GM19238 (cell line): ENCODE measurements around the gene SH2D2A.

Experiments
- DNase-seq: peaks from one replicate; pipeline ENCODE4 v3.0.0; 2011; ENCODE audit warnings: low spot score; ENCODE audit not compliant: insufficient read length

Gene SH2D2A

DNA sequence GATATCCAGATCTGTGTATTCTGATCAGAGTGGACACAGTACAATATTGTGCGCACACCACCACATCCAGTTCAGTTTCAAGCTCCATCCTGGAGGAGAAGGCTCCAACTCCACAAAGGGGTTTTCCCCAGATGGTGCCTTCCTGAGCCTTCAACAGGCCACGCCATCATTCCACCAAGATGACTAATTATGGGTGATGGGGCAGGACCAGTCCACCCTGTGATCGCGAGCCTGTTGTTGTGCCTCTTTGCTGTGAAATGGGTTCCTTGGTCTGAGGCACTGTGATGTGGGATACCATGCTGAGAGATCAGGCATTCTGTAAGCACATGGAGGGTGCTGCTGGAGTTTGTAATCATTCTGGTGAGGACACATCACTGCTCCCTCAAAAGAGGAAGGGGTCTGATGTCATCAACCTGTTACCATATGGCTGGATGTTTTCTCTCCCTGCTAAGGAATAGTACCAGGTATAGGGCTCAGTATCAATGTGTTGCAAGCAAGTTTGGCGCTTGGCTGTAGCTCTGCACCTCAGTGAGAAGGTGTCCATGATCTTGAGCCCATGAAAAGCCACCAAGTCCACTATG is 6.7 kb upstream of the SH2D2A start:
- DNase-seq: no peak

DNA sequence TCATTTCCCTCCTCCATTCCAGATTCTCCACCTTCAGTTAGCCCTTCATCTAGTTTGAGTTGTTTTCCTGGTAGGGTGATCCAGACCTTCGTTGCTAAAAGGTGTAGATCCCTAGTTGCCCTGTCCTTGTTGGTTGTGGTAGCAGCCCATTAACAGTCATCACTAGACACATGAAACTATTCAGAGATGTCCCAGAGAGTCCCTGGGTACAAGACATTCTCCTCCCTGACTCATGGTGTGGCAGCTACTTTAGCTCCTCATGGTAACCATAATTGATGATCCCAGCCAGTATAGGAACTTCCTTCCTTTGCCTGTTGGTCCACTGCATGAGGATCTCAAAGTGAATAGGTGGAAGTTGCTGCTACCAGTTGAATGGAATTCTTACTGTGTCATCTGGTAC is 6.0 kb upstream of the SH2D2A start:
- no peak for DNase-seq

DNA sequence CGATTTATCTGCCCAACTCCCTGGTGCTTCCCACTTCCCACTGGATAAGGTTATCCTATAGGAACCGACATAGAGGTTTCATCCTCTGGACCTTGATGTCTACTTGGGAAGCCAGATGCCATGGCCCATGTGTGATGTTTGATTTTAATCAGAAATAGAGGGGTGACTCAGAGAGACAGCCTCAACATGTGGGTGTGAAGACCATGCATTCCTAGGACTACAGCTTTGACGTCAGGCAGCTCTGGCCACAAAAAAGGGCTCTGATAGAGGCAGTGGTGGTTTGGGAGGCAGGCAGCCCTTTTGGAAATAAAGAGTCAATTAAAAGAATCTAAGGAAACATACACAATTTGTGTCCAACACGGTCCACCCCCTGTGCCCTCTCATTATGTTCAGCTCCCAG is 5.2 kb upstream of the SH2D2A start:
- DNase-seq: no peak

DNA sequence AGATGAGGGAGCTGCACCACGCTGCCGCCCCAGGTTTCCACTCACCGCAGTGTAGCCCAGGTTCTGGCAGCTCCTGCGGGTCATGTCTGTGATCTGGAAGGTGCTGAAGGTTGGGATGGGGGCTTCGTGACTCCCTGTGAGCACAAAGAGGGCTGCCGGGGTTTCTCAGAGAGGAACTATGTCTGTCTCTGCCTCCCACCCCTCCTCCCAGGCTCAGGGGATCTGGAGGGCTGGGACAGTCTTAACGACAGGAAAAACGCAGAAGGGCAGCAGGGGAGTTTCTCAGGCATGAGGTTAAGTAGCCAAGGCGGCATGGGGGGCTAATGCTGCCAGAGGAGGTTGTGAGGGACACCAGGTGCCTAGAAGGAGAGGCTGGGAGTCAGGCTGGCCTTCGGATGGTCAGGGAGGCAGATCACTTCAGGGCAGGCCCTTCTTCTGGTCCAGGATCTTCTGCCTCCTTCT is 656 bp downstream of the SH2D2A start:
- DNase-seq: no peak

DNA sequence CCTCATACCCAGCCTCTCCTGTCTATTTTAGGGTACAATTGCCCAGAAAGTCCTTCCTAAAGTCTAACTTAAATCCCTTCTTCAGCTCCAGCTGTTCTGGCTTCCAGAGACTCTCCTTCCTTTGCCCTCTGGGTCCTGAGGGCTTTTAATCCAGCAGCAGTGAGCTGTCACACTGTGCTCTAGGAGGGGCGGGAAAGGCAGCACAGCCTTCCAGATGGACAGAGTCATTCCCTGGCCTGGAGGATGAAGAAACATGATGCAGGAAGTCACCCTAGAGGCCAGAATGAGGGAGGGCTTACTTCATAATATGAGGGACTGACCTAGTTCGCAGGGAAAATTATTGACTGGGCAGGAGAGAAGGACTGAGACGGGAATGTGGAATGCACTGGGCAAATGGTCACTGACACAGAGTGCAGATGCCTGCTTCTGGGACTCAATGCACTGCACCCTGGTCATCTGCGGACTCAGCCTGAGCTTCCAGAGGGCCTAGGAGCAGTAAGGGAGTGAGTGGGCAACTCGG is 1.3 kb downstream of the SH2D2A start:
- no peak for DNase-seq

DNA sequence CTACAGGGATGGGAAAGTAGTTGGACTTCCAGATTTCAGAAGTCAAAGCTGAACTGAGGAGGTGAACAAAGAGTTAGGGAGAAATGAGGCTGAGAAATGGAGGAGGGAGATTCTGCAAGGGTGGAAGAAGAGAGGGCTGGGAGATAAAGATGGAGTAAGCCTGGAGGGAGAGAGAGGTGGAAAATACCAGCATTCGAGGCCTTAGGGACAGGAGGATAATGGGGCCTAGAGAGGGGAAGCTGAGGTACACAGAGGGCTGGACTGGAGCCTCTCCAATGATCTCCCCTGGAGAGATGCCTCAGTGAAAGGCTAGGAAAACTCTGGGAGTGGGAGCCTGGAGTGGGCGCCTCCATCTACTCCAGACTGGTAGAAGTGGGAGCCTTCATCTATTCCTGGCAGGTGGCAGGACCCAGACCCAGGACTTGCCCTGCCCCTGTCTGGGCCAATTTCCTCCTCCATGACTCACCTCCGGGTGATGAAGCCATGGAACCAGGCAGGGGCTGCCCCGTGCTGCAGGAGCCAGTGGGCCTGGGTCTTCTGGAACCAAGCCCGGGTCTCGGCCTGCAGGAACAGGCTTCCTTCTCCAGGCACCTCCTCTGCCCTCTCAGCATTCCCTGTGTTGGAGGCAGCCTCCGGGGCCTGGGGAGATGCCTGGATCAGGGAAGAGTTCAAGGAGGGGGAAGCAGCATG is 1.9 kb downstream of the SH2D2A start:
- no peak for DNase-seq

DNA sequence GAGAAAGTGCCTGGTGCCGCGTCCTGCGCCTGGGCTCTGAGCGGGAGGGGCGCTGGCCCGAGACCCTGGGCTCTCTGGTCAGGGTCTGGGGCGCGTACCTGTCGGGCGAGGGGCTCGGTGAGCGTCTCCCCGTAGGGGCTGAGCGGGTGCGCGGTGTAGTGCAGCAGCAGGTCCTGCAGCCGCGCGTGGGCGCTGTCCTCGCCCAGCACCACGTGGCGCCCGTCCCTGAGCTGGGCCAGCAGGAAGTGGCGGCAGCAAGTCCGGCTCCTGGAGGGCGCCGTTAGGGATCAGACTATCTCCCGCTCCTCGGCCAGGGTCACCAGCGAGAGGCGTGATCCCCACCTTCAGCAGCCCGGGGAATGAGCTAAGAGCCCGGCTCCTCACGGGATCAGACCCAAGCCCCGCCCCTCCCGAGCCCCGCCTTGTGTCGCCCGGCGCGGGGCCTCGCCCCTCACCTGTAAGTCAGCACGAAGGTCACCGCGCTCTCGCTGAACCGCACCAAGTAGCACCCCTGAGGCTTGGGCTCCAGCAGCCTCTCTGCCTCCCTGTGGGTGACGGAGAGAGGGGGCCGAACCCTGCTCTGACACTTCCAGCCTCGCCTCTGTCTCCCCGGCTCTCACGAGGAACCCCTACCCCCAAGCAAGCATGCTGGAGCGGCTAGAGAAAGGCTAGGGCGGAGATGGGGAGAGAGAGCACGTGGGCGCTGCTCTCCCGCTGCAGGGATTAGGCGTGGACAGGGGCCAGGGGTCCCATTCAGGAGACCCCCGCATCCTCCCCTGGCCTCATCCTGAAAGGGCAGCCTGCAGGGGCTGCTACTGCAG is 2.7 kb downstream of the SH2D2A start:
- peak; percentile 63 for DNase-seq

DNA sequence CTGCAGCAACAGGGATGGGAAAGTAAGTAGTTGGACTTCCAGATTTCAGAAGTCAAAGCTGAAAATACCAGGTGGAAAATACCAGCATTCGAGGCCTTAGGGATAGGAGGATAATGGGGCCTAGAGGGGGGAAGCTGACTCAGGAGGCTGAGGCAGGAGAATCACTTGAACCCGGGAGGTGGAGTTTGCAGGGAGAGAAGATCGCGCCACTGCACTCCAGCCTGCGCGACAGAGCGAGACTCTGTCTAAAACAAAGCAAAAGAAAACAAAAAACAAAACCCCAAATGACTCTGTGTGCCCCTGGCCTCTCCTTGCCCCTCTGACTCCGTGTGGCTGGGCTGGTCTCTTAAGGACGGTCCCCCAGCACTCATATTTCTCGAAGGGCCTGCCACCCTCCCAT is 3.4 kb downstream of the SH2D2A start:
- DNase-seq: no peak

DNA sequence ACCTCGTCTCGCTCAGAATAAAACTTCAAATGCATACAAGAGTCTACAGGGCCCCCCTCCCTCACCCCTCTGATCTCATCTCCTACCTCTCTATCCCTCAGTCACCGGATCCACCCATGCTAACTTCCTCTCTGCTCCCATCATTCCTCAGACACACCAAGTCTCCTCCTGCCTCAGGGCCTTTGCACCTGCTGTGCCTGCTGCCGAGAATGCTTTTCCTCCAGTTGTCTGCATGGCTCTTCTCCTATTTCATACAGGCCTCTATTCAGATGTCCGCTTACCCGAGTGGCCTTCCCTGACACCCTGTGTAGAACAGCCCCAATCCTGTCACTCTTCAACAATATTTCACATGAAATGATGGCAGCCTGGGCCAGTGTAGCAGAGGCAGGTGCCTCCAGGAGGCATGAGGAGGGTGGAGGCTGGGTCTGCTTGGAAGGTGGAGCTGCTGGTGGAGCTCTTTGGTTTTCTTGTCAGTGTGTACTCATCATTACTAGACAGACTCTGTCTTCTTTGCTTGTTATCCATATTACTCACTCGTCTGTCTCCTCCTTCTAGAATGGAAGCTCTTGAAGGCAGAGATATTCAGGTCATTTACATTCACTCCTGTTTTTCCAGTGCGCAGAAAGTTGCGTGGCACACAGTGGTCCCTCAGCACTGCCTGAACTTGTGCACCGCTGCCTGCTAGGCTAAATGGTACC is 4.2 kb downstream of the SH2D2A start:
- DNase-seq: no peak

DNA sequence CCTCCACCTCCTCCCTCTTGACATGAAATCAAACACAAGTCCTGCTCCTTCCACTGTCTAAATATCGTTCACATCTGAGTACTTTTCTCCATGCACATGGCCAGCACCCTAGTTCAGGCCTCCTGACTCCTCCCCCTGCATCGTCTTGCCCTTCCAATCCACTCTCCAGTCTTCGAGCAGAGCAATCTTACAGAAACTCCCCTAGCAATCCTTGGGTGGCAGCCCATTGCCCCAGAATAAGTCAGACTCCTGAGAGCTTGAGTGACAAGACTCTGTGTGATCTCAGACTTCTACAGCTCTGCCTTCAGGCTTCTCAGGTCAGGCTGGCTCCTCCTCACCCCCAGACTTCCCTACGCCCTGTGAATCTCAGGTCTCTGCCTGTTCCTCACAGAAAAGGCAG is 5.5 kb downstream of the SH2D2A start:
- no peak for DNase-seq

DNA sequence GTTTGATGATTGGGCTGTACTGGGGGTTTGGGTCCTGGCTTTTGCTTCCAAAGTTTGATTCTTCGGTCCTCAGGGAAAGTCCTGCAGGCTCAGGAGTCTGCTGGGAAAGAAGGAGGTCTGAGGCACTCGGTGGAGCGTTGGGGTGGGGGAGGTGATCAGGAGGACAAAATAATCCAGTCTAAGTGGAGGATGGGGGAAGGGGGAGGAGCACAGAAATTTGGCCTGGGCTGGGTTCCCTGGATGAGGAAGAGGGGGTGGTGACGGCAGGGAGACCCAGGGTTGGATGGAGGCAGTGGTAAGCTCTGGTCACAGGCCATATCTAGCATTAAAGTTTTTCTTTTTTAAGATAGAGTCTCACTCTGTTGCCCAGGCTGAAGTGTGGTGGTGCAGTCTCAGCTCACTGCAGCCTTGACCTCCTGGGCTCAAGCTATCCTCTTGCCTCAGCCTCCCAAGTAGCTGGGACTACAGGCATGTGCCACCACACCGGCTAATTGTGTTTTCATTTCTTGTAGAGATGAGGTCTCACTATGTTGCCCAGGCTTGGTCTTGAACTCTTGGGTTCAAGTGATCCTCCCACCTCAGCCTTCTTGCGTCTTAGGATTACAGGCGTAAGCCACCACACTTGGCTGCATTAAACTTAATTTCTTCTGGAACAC is 6.8 kb downstream of the SH2D2A start:
- DNase-seq: no peak

DNA sequence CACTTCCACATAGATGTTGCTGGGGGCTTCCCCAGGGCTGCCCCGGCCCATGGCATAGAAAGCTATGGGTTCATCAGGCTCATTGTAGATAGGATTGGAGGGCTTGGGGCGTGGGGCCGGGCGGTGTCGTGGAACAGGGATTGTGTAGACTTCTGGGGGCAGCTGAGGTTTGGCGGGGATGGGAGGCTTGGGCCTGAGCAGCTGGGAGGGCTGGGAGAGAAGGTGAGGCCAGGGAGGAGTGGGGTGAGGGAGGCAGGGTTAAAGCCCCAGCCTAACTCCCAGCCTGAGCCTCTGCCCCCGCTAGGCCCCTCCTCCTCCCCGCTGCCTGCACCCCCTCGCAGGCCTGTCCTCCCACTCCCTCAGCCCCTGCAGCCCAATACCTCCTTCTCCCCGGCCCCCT is 7.4 kb downstream of the SH2D2A start:
- DNase-seq: no peak

DNA sequence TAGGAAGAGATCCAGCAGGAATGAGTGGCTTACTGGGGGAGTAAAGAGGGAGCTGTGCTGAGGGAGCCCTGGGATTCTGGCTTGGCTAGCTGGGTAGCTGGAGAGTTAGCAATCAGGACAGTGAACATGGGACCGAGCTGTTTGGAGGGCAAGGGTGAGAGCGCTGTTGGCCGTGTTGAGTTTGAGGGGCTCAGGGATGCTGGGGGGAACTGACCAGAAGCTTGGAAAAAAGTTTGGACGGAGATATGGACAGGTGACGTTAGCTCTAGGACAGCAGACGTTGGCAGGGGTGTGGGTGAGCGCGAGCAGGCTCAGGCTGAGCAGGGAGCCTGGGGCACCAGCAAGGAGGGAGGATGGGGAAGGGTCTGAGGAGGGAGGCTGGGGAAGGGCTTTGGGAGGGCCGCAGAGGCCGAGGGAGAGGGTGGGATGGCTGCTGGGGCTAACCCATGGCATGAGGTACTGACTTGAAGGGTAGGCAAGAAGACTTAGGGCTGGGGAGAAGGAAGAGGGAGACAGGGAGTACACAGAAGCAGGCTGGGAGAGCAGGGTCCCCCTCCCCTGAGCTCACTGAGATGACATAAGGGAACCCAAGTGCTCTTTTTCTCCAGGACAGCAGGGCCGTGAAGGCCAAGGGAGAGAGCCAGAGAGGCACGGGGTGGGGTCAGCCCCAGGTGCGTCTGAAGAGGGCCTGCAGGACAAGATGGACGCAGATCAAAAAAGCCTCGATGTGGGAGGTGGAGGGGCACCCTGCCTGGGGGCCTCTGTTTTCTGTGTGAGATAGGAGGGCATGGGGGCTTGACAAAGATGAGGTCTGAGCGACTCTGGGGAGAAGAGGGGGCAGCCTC is 8.2 kb downstream of the SH2D2A start:
- no peak for DNase-seq

DNA sequence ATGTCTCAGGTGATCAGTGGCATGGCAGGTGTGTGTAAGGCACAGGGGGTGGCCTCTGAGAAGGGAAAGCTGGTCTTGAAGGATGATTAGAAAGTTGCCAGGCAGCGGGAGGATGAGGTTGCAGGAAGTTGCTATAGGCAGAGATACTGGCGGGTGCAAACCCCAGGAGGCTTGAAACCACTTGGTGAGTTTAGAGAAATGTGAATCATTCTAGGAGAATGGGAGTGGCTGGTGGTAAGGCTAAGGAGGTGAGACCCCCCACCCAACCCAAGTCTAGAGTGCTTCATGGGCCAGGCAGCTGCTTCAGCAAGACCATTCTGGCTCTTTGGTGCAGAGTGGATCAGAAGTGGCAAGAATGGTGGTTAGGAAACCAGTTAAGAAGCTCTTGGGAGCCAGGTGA is 9.0 kb downstream of the SH2D2A start:
- DNase-seq: no peak

DNA sequence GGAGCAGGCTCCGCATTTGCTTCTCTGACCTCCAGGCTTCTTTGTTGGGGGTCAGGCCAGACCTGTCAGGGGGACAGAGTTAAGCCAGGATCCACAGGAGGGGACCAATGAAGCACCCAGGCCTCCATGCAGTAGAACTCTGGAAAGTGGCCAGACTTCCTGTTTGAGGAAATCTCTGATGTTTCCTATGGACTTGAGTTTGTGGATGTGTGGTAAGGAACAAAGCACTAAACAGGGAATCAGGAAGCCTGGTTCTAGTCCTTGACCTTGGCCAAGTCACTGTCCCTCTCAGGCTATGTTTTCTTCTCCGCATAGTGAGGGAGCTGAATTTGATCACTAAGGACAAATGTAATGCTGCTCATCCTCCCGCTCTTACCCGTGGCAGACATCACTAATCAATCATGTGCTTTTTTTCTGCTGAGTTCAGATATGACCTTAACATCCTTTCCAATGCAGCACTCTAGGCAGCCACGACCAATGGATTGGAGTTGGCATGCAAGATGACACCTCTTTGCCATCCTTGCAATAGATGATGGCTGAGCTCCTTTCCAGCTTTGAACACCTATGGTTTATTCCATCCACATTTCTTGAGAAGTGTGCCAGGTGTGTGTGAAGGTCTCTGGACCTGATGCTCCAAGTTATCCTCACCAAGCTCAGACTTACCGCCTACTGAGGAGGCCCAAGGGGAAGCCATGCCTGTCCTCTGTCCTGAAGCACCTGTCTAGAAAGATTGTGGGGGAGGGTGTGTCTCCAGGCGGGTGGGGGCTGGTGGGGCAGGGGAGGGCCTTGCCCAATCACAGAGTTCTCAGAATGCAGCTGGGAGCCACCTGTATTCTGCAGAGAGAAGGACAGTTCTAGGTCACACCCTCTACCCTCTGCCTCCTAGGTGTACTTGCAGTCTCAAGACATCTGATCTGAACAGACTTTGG is 9.9 kb downstream of the SH2D2A start:
- no peak for DNase-seq

DNA sequence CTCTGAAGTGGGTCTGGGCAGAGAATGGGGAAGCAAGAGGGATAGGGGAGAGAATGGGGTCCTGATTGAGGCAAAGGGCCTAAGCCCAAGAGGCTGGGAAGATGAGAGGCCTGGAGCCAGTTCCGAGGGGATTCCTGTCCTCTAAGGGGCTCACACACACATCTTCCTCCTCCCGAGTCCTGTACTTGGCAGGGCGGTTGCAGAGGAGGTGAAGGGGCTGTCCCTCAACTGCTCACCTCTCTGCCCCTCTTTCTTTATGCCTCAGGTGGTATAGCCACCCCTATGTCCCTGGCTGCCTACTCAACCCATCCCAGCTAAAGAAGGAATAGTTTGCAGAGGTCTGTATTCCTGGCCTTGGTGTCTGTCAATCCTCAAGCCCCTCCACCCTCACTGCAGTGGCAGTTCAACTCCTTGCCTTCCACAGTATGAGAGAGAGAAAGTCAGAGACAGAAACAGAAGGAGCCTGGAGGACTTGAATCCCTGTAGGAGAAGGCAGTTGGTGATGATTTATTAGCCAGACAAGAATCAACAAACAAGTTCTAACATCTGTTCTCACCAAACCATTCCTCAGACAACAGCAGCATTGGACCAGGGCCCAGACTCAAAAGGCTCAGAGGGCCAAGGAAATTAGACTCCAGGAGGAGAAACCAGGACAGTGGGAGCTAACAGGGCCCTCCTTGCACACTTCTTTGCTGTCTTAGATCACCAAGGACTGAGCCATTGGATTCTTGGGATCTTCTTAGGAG is 10.7 kb downstream of the SH2D2A start:
- no peak for DNase-seq

DNA sequence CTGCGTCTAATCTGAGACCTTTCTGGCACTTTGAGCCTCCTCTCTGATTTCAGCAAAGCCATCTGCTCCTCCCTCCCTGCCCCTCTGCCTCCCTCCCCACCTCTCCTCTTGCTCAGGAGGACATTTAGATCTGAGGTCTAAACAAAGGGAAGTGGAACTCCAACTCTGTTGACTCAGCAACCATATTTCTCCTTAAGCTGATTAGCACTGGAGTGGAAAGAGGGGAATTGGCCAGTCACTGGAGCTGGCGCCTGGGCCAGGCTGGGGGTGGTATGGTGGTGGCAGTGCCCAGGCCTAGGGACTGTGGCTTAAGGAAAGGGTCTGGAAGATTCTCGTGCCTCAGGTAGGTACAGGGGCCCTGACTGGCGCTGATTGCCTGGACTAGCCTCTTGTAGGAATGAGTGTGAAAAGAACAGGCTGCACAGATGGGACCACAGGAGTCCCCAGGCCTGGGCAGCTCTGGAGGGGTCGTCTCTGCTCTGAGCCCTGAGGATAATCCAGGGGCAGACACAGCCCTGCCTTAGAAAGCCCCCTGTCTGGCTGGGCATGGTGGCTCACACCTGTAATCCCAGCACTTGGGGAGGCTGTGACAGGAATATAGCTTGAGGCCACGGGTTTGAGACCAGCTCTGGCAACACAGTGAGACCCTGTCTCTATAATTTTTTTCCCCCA is 11.9 kb downstream of the SH2D2A start:
- DNase-seq: no peak

DNA sequence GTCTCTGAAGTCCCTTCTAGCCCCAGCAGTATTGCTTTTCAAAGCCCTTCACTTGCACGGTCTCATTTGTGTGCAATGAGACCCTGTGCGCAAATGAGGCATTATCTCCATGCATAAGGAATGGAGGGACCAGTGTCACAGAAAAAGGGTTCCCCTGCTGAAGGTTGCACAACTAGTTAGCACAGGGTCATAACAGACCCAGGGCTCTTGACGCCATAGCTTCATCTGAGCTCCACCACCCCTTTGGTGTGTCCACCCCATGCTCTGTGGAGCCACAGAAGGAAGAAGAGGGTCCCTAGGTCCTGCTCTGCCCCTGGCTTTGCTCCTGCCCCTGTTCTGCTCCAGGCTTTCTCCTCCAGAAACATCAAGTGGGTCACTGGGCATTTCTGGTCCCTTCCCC is 12.6 kb downstream of the SH2D2A start:
- no peak for DNase-seq
